RWPE2 (cell line): ENCODE measurements around the gene BAZ1A.

Experiments
- ATAC-seq: fragments of 200-7000 bp; cut with Tn5 transposase; 3 replicates; pipeline ENCODE4 v1.9.1; 2021; ENCODE audit warnings: low read depth
- DNase-seq: peaks from one replicate; pipeline ENCODE4 v3.0.0-alpha.2; 2020; ENCODE audit warnings: low spot score
- H3K27ac ChIP-seq: fragments of 450-650 bp; 2 replicates; pipeline ENCODE4 v1.5.1; 2017; ENCODE audit warnings: mild to moderate bottlenecking; ENCODE audit not compliant: poor library complexity, severe bottlenecking
- H3K27me3 ChIP-seq: fragments of 250-450 bp; sonication (Bioruptor Pico); 2 replicates; pipeline ENCODE4 v1.5.1; 2021; ENCODE audit warnings: mild to moderate bottlenecking, moderate library complexity; ENCODE audit not compliant: insufficient read depth, poor library complexity, severe bottlenecking
- H3K36me3 ChIP-seq: fragments of 250-450 bp; sonication (Bioruptor Pico); 2 replicates; pipeline ENCODE4 v1.5.1; 2020; ENCODE audit warnings: low read depth, mild to moderate bottlenecking, moderate library complexity
- H3K4me1 ChIP-seq: fragments of 250-450 bp; sonication (Bioruptor Pico); 2 replicates; pipeline ENCODE4 v1.5.1; 2021; ENCODE audit warnings: mild to moderate bottlenecking, moderate library complexity; ENCODE audit not compliant: insufficient read depth, poor library complexity, severe bottlenecking
- H3K4me3 ChIP-seq: fragments of 250-450 bp; sonication (Bioruptor Pico); 2 replicates; pipeline ENCODE4 v1.5.1; 2021; ENCODE audit warnings: mild to moderate bottlenecking, moderate library complexity; ENCODE audit not compliant: severe bottlenecking
- H3K9me3 ChIP-seq: fragments of 250-450 bp; sonication (Bioruptor Pico); 2 replicates; pipeline ENCODE4 v1.5.1; 2021; ENCODE audit warnings: mild to moderate bottlenecking, moderate library complexity; ENCODE audit not compliant: severe bottlenecking
- TF ChIP-seq, protein P1 (sequence below): fragments of 450-650 bp; IDR thresholded peaks from one replicate; pipeline ENCODE4 v1.5.1; 2017; ENCODE audit warnings: mild to moderate bottlenecking, moderate library complexity; ENCODE audit not compliant: poor library complexity, severe bottlenecking

The BAZ1A gene, protein sequence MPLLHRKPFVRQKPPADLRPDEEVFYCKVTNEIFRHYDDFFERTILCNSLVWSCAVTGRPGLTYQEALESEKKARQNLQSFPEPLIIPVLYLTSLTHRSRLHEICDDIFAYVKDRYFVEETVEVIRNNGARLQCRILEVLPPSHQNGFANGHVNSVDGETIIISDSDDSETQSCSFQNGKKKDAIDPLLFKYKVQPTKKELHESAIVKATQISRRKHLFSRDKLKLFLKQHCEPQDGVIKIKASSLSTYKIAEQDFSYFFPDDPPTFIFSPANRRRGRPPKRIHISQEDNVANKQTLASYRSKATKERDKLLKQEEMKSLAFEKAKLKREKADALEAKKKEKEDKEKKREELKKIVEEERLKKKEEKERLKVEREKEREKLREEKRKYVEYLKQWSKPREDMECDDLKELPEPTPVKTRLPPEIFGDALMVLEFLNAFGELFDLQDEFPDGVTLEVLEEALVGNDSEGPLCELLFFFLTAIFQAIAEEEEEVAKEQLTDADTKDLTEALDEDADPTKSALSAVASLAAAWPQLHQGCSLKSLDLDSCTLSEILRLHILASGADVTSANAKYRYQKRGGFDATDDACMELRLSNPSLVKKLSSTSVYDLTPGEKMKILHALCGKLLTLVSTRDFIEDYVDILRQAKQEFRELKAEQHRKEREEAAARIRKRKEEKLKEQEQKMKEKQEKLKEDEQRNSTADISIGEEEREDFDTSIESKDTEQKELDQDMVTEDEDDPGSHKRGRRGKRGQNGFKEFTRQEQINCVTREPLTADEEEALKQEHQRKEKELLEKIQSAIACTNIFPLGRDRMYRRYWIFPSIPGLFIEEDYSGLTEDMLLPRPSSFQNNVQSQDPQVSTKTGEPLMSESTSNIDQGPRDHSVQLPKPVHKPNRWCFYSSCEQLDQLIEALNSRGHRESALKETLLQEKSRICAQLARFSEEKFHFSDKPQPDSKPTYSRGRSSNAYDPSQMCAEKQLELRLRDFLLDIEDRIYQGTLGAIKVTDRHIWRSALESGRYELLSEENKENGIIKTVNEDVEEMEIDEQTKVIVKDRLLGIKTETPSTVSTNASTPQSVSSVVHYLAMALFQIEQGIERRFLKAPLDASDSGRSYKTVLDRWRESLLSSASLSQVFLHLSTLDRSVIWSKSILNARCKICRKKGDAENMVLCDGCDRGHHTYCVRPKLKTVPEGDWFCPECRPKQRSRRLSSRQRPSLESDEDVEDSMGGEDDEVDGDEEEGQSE (N-terminal part only)

GRCh38 chr14:34875031-34875922 lies at the start of gene BAZ1A:
TSS of gene BAZ1A (minus strand) at chr14:34875360. CDS start at chr14:34874604, 756 bp downstream.
- H3K4me1 ChIP-seq, result peaks cover 16% of the 10 kb centered on the region
- peak within 1 kb of the TSS; percentile 76 for H3K4me3 ChIP-seq
- DNase-seq, result peak; percentile 80
- ATAC-seq, result peak; percentile 83
- no peaks in the 10 kb centered on the region for H3K27me3 ChIP-seq
- no peaks in the 10 kb centered on the region for H3K9me3 ChIP-seq
- TF ChIP-seq, protein P1, sequence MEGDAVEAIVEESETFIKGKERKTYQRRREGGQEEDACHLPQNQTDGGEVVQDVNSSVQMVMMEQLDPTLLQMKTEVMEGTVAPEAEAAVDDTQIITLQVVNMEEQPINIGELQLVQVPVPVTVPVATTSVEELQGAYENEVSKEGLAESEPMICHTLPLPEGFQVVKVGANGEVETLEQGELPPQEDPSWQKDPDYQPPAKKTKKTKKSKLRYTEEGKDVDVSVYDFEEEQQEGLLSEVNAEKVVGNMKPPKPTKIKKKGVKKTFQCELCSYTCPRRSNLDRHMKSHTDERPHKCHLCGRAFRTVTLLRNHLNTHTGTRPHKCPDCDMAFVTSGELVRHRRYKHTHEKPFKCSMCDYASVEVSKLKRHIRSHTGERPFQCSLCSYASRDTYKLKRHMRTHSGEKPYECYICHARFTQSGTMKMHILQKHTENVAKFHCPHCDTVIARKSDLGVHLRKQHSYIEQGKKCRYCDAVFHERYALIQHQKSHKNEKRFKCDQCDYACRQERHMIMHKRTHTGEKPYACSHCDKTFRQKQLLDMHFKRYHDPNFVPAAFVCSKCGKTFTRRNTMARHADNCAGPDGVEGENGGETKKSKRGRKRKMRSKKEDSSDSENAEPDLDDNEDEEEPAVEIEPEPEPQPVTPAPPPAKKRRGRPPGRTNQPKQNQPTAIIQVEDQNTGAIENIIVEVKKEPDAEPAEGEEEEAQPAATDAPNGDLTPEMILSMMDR, result peak; percentile 1
- peaks cover 17% of the 10 kb centered on the region for H3K36me3 ChIP-seq
- peak within 1 kb of the TSS; percentile 94 for H3K27ac ChIP-seq

- no peak overlapping the region for H3K4me3 ChIP-seq
- H3K4me1 ChIP-seq, result no peaks in the 10 kb centered on the region
- no peaks in the 10 kb centered on the region for H3K36me3 ChIP-seq
- DNase-seq (no peak), ATAC-seq (no peak)
- TF ChIP-seq, protein P1, result no peak
- no peaks in the 10 kb centered on the region for H3K9me3 ChIP-seq
- no peaks in the 10 kb centered on the region for H3K27me3 ChIP-seq
- H3K27ac ChIP-seq, result no peak overlapping the region
Measured at GRCh38 chr14:34920339-34920738, 45.2 kb upstream of the BAZ1A start.

DNA sequence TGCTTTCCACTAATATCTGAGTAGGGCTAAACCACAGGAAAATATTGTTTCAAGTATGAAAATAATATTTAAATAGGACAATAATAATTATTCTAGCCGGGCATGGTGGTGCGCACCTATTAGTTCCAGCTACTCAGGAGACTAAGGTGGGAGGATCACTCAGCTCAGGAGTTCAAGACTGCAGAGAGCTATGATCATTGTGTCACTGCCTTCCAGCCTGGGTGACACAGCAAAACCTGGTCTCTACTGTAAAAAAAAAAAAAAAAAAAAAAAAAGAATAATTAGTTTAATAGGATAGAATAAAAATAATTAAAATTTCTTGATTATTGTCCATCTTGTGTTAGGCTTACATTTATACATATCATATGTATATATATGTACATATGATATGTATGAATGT lies 38.5 kb upstream of the BAZ1A start:
- no peaks in the 10 kb centered on the region for H3K4me1 ChIP-seq
- H3K36me3 ChIP-seq, result no peaks in the 10 kb centered on the region
- no peaks in the 10 kb centered on the region for H3K9me3 ChIP-seq
- H3K4me3 ChIP-seq, result no peak overlapping the region
- ATAC-seq, result no peak
- DNase-seq, result no peak
- H3K27ac ChIP-seq, result no peak overlapping the region
- TF ChIP-seq, protein P1, result no peak
- no peaks in the 10 kb centered on the region for H3K27me3 ChIP-seq

GRCh38 chr14:34912966-34913365 lies 37.8 kb upstream of the BAZ1A start:
- Histone ChIP-seq H3K27ac (no peak overlapping the region), H3K27me3 (no peaks in the 10 kb centered on the region), H3K4me1 (no peaks in the 10 kb centered on the region), H3K36me3 (no peaks in the 10 kb centered on the region), H3K9me3 (no peaks in the 10 kb centered on the region), H3K4me3 (no peak overlapping the region)
- ATAC-seq (no peak), DNase-seq (no peak)
- TF ChIP-seq, protein P1, result no peak
